IMR-90 (cell line): ENCODE results near the gene RNFT2. TPM values are rescaled to one million over a fixed set of nuclear protein-coding genes. Genes with fewer than 3 reads are reported as not detected.

Experiments used
- ATAC-seq: fragments of 200-7000 bp; cut with Tn5 transposase; 2 replicates; pipeline ENCODE4 v1.9.1; 2020; ENCODE audit warnings: low read depth, mild to moderate bottlenecking, moderate library complexity
- BruUV-seq: library from RNA; stranded (reverse); fragments of 400-500 nt; replicated peaks from 2 replicates; lab custom pipeline; 2021; lab: Mats Ljungman, UMichigan
- CTCF ChIA-PET: fragments of 300-600 bp; formaldehyde crosslinking; extraction: SDS; loops from one replicate; lab custom pipeline; 2021; ENCODE audit warnings: antibody characterized with exemption; lab: Yijun Ruan, JAX
- POLR2A ChIA-PET: fragments of 300-600 bp; sonication (Branson Sonifier 250); formaldehyde crosslinking; loops from one replicate; lab custom pipeline; 2022; ENCODE audit warnings: antibody characterized with exemption; ENCODE audit not compliant: unreplicated experiment; lab: Charles Lee
- DNase-seq: peaks from one replicate; pipeline ENCODE4 v3.0.0; 2013
- H2AFZ ChIP-seq: replicated peaks from 2 replicates; pipeline ENCODE3; 2013; ENCODE audit warnings: low read length, mild to moderate bottlenecking; ENCODE audit not compliant: poor library complexity
- H2AK5ac ChIP-seq: 2 replicates; pipeline ENCODE4 v1.6.1; 2013; ENCODE audit warnings: low read depth, low read length, inconsistent platforms
- H2AK9ac ChIP-seq: replicated peaks from 2 replicates; pipeline ENCODE3; 2013; ENCODE audit warnings: mild to moderate bottlenecking, low read depth, low read length, moderate library complexity; ENCODE audit not compliant: poor library complexity
- H2BK120ac ChIP-seq: 2 replicates; pipeline ENCODE4 v1.6.1; 2013; ENCODE audit warnings: low read depth, low read length, inconsistent platforms
- H2BK15ac ChIP-seq: 3 replicates; pipeline ENCODE4 v1.6.1; 2013; ENCODE audit warnings: low read depth, low read length, inconsistent platforms
- H2BK20ac ChIP-seq: 2 replicates; pipeline ENCODE4 v1.6.1; 2013; ENCODE audit warnings: low read depth, mild to moderate bottlenecking, inconsistent platforms, low read length, moderate library complexity
- H2BK5ac ChIP-seq: 2 replicates; pipeline ENCODE4 v1.6.1; 2013; ENCODE audit warnings: mild to moderate bottlenecking, low read depth, low read length, inconsistent platforms; ENCODE audit not compliant: poor library complexity, severe bottlenecking
- H3K14ac ChIP-seq: replicated peaks from 2 replicates; pipeline ENCODE4 v1.6.1; 2013; ENCODE audit warnings: low read depth, low read length, inconsistent platforms
- H3K18ac ChIP-seq: 2 replicates; pipeline ENCODE4 v1.6.1; 2013; ENCODE audit warnings: low read depth, low read length, control low read depth
- H3K23ac ChIP-seq: 2 replicates; pipeline ENCODE4 v1.6.1; 2013; ENCODE audit warnings: low read depth, low read length, inconsistent platforms
- H3K27ac ChIP-seq: 2 replicates; pipeline ENCODE4 v1.5.1; 2013; ENCODE audit warnings: mild to moderate bottlenecking, control low read depth, low read length; ENCODE audit not compliant: insufficient read depth
- H3K27me3 ChIP-seq: 2 replicates; pipeline ENCODE4 v1.6.1; 2013; ENCODE audit warnings: low read length; ENCODE audit not compliant: control insufficient read depth, insufficient read depth
- H3K36me3 ChIP-seq: 2 replicates; pipeline ENCODE4 v1.6.1; 2013; ENCODE audit warnings: low read length, mixed read lengths; ENCODE audit not compliant: control insufficient read depth, insufficient read depth
- H3K4ac ChIP-seq: 2 replicates; pipeline ENCODE4 v1.6.1; 2013; ENCODE audit warnings: low read depth, low read length, inconsistent platforms
- H3K4me1 ChIP-seq: 2 replicates; pipeline ENCODE4 v1.6.1; 2013; ENCODE audit warnings: low read length, mixed read lengths; ENCODE audit not compliant: control insufficient read depth, insufficient read depth
- H3K4me2 ChIP-seq: 2 replicates; pipeline ENCODE4 v1.6.1; 2013; ENCODE audit warnings: low read depth, mild to moderate bottlenecking, control low read depth, low read length, moderate library complexity
- H3K4me3 ChIP-seq: 2 replicates; pipeline ENCODE4 v1.5.1; 2013; ENCODE audit warnings: low read depth, mild to moderate bottlenecking, control low read depth, low read length, moderate library complexity; ENCODE audit not compliant: insufficient read depth
- H3K56ac ChIP-seq: 2 replicates; pipeline ENCODE4 v1.6.1; 2013; ENCODE audit warnings: low read length, inconsistent platforms; ENCODE audit not compliant: insufficient read depth; ENCODE audit errors: extremely low read depth
- H3K79me1 ChIP-seq, 2 experiments: 2 replicates each; pipeline ENCODE4 v1.6.1; 2013; ENCODE audit warnings: low read length in 2 of 2, inconsistent platforms in 1 of 2, low read depth in 1 of 2
- H3K9ac ChIP-seq: 2 replicates; pipeline ENCODE4 v1.6.1; 2013; ENCODE audit warnings: low read depth, low read length, control low read depth
- H3K9me1 ChIP-seq: 2 replicates; pipeline ENCODE4 v1.6.1; 2013; ENCODE audit warnings: low read length, inconsistent platforms; ENCODE audit not compliant: insufficient read depth
- H3K9me3 ChIP-seq: 2 replicates; pipeline ENCODE4 v1.6.1; 2013; ENCODE audit warnings: low read length; ENCODE audit not compliant: control insufficient read depth, insufficient read depth
- H4K20me1 ChIP-seq: 2 replicates; pipeline ENCODE4 v1.6.1; 2013; ENCODE audit warnings: low read length, inconsistent platforms; ENCODE audit not compliant: insufficient read depth
- H4K5ac ChIP-seq: 2 replicates; pipeline ENCODE4 v1.6.1; 2013; ENCODE audit warnings: mild to moderate bottlenecking, low read depth, low read length, control low read depth
- H4K8ac ChIP-seq, 2 experiments: 2 replicates each; pipeline ENCODE4 v1.6.1; 2013; ENCODE audit warnings: low read depth in 2 of 2, low read length in 2 of 2, control low read depth in 1 of 2, inconsistent platforms in 1 of 2
- H4K91ac ChIP-seq: 2 replicates; pipeline ENCODE4 v1.6.1; 2013; ENCODE audit warnings: low read depth, low read length, inconsistent platforms; ENCODE audit not compliant: insufficient read depth
- CEBPB ChIP-seq: IDR thresholded peaks from 2 replicates; pipeline ENCODE4 v1.6.1; 2012; ENCODE audit warnings: low read depth, low read length, improper control_type of control experiment
- CTCF ChIP-seq: conservative IDR thresholded peaks from 2 replicates; pipeline ENCODE4 v1.5.1; 2012; ENCODE audit warnings: mild to moderate bottlenecking, low read depth, low read length, improper control_type of control experiment
- FOS ChIP-seq: fragments of 150-350 bp; IDR thresholded peaks from 2 replicates; pipeline ENCODE4 v1.6.1; 2016; ENCODE audit warnings: low read depth, low read length
- MAZ ChIP-seq: IDR thresholded peaks from 2 replicates; pipeline ENCODE4 v1.6.1; 2012; ENCODE audit warnings: low read depth, mild to moderate bottlenecking, low read length, improper control_type of control experiment, moderate library complexity, borderline replicate concordance
- MXI1 ChIP-seq: IDR thresholded peaks from 2 replicates; pipeline ENCODE4 v1.6.1; 2012; ENCODE audit warnings: low read depth, mild to moderate bottlenecking, low read length, moderate library complexity, borderline replicate concordance
- NFE2L2 ChIP-seq: fragments of 150-350 bp; IDR thresholded peaks from 2 replicates; pipeline ENCODE4 v1.6.1; 2016; ENCODE audit warnings: low read depth, mild to moderate bottlenecking, low read length
- POLR2A ChIP-seq: IDR thresholded peaks from 2 replicates; pipeline ENCODE4 v1.6.1; 2012; ENCODE audit warnings: mild to moderate bottlenecking, low read depth, low read length
- RCOR1 ChIP-seq: IDR thresholded peaks from 2 replicates; pipeline ENCODE4 v1.6.1; 2012; ENCODE audit warnings: mild to moderate bottlenecking, low read length, improper control_type of control experiment; ENCODE audit not compliant: insufficient replicate concordance
- USF2 ChIP-seq: fragments of 150-350 bp; IDR thresholded peaks from 2 replicates; pipeline ENCODE4 v1.6.1; 2017; ENCODE audit warnings: mild to moderate bottlenecking, antibody characterized with exemption, low read length, low read depth
- WGBS, 2 experiments: methylation state at CpG; one replicate each; pipeline versions ENCODE4 v1.1.5 to v1.1.7; 2013; ENCODE audit warnings: missing lambda C conversion rate in 2 of 2; ENCODE audit not compliant: insufficient read length in 1 of 2; ENCODE audit errors: extremely low coverage in 2 of 2; 5-methylcytosine and 5-hydroxymethylcytosine counted together
- dilution Hi-C: fragments of 300-500 bp; cut with HindIII; formaldehyde crosslinking; loops from one replicate; pipeline ENCODE4 v1.14.3; 2018; ENCODE audit warnings: low sequenced_read_pairs; ENCODE audit not compliant: unreplicated experiment
- in situ Hi-C: fragments of 300-500 bp; cut with MboI; formaldehyde crosslinking; loops from 3 replicates; pipeline ENCODE4 v1.14.3; 2019; ENCODE audit warnings: low sequenced_read_pairs, inconsistent platforms, mixed read lengths
- intact Hi-C: fragments of 100-400 bp; cut with micrococcal nuclease; formaldehyde crosslinking; loops from 2 replicates; pipeline ENCODE4 v1.10.0; 2022
- polyA plus RNA-seq, 3 experiments: library from polyadenylated mRNA; depleted of rRNA; stranded (reverse); fragments of >200 nt; gene quantifications; 2 replicates each; pipeline ENCODE4 v1.2.3, GENCODE V29; 2012; ENCODE audit warnings: low replicate concordance in 1 of 3
- total RNA-seq: library from RNA; depleted of rRNA; stranded (reverse); fragments of >200 nt; gene quantifications from 2 replicates; pipeline ENCODE4 v1.2.3, GENCODE V29; 2012

The RNFT2 gene
- total and polyA plus RNA-seq, 2 of the 4 experiments (the other 2 are of a cell fraction) = 1.6 to 2.3 TPM

- H3K4me3 ChIP-seq = no peak overlapping the region
- in situ Hi-C loops = no loop called here
- H3K56ac ChIP-seq = no peak overlapping the region
- H2AK9ac ChIP-seq = no peak overlapping the region
- H3K27ac ChIP-seq = no peak overlapping the region
- no peaks in the 10 kb centered on the region for H3K4me1 ChIP-seq
- no peak overlapping the region for H4K91ac ChIP-seq
- no peak overlapping the region for H3K23ac ChIP-seq
- no peak overlapping the region for H4K5ac ChIP-seq
- intact Hi-C loops = no loop called here
- no peak overlapping the region for H2AFZ ChIP-seq
- H2AK5ac ChIP-seq = no peak overlapping the region
- no peak overlapping the region for H2BK20ac ChIP-seq
- H3K9ac ChIP-seq = no peak overlapping the region
- no peak overlapping the region for H3K4me2 ChIP-seq
- DNase-seq (no peak), ATAC-seq (no peak)
- no peaks in the 10 kb centered on the region for H3K27me3 ChIP-seq
- no peak overlapping the region for H2BK120ac ChIP-seq
- H3K79me1 ChIP-seq = no peaks in the 10 kb centered on the region
- no peak overlapping the region for H4K8ac ChIP-seq
- no peak overlapping the region for H2BK15ac ChIP-seq
- no peaks in the 10 kb centered on the region for H3K9me1 ChIP-seq
- no peak overlapping the region for H2BK5ac ChIP-seq
- WGBS, 2 experiments = 89% methylated on average over 3 of the region's 11 CpGs; no CpG with 5 or more reads in 1 of the 2 experiments
- no peak overlapping the region for H3K14ac ChIP-seq
- H3K36me3 ChIP-seq = no peaks in the 10 kb centered on the region
- no peak for TF ChIP-seq NFE2L2
- no peak for TF ChIP-seq CTCF
- no peak for TF ChIP-seq RCOR1
- no peak for TF ChIP-seq POLR2A
- no peak for TF ChIP-seq FOS
- TF ChIP-seq MAZ = no peak
- no peak for TF ChIP-seq MXI1
- TF ChIP-seq CEBPB = no peak
- no peak for TF ChIP-seq USF2
- no peaks in the 10 kb centered on the region for H4K20me1 ChIP-seq
- H3K4ac ChIP-seq = no peak overlapping the region
- no peaks in the 10 kb centered on the region for H3K9me3 ChIP-seq
- CTCF ChIA-PET = no interaction called here
- H3K18ac ChIP-seq = no peak overlapping the region
- POLR2A ChIA-PET = interaction anchor here (0.7 kb wide), 1 partner anchor 42 kb away, joined by 3 read pairs; no protein-coding TSS in a partner anchor
- dilution Hi-C loops = no loop called here
- no TSS peak for BruUV-seq
These were observed 22.5 kb downstream of the RNFT2 start for GRCh38 chr12:116760622-116761020.
